Omental fat pad (tissue), 4 donors: ENCODE data around the gene HSDL1. TPM values are rescaled to one million over a fixed set of nuclear protein-coding genes. Genes with fewer than 3 reads are reported as not detected.

Experiments
- ATAC-seq: fragments of 150-250 bp; one replicate; pipeline ENCODE4 v1.9.1; 2016; ENCODE audit warnings: mild to moderate bottlenecking, moderate library complexity; ENCODE audit not compliant: low FRiP score
- DNase-seq: peaks from one replicate; pipeline ENCODE4 v3.0.0-alpha.2; 2019; ENCODE audit warnings: low spot score
- total RNA-seq, 4 donors: library from RNA; depleted of rRNA; stranded (reverse); fragments of >200 nt; gene quantifications; one replicate each; pipeline ENCODE4 v1.1.0, GENCODE V29; 2016
- TF ChIP-seq, protein P1 (sequence below), 3 donors: fragments of 450-650 bp; IDR thresholded peaks; one replicate each; pipeline ENCODE4 v1.5.1; 2016 to 2017; ENCODE audit warnings: antibody characterized with exemption in 3 of 3, mild to moderate bottlenecking in 3 of 3, moderate library complexity in 2 of 3

The HSDL1 gene
- total RNA-seq, 4 donors from 2014 or later = 8.8 to 21.4 (median 15.8) TPM

DNA sequence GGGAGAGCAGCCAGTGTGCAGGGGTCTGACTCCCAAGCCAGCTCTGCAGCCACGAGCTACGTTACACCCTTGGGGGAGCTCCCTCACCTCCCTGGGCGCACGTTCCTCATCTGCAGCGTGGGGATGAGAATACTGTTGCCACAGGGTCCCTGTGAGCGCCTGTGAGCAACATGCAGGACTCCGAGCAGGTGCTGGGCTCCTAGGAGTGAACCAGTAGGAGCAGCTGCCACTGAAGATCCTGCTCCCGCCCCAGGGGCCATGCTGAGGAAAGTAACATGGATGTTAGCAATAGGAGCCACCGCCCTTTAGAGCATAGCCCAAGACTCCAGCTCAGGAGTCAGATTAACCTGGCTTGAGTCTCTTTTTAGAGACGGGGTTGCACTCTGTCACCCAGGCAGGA is 16.1 kb upstream of the HSDL1 start:
- ATAC-seq = no peak
- no peak for DNase-seq
- TF ChIP-seq, protein P1, sequence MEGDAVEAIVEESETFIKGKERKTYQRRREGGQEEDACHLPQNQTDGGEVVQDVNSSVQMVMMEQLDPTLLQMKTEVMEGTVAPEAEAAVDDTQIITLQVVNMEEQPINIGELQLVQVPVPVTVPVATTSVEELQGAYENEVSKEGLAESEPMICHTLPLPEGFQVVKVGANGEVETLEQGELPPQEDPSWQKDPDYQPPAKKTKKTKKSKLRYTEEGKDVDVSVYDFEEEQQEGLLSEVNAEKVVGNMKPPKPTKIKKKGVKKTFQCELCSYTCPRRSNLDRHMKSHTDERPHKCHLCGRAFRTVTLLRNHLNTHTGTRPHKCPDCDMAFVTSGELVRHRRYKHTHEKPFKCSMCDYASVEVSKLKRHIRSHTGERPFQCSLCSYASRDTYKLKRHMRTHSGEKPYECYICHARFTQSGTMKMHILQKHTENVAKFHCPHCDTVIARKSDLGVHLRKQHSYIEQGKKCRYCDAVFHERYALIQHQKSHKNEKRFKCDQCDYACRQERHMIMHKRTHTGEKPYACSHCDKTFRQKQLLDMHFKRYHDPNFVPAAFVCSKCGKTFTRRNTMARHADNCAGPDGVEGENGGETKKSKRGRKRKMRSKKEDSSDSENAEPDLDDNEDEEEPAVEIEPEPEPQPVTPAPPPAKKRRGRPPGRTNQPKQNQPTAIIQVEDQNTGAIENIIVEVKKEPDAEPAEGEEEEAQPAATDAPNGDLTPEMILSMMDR (IDR thresholded peaks at IDR 0.05) = no peak

DNA sequence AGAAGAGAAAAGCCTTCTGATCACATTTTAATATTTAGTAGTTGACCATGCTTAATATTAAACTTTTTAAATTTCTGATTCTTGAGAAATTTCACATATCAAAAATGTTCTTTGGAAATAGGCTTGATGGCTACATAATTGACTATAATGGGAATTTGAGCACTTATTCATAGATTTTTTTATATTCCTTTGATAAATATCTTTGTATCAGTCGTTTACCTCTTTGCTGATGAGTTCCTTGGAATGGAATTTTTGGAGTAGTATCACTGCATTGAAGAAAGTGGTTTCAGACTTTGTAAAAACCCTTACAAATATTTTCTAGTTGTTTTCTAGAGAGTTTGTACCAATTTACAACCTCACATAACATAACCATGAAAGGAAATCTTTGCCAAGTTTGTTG is 14.8 kb upstream of the HSDL1 start:
- DNase-seq (no peak), ATAC-seq (no peak)
- TF ChIP-seq, protein P1 (IDR thresholded peaks at IDR 0.05) = no peak

DNA sequence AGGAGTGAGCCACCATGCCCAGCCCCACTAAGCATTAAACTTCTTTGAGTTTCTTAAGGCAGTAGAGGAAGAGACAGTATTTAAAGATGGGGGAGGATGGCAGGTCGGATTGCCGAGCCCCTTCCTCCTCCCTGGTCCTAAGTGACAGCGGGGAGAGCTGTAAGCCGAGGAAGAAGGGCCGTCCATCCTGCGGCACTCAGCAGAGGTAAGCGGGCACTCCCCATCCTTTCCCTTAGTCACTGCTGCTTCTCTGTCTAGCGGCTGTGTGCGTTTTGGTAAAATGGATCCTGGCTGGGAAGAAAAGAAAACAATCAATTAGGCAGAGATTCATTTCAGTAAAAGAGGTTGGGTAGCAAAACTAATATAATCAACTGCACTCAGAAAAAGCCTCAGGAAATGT is 14.0 kb upstream of the HSDL1 start:
- ATAC-seq (no peak), DNase-seq (no peak)
- TF ChIP-seq, protein P1 (IDR thresholded peaks at IDR 0.05) = no peak

DNA sequence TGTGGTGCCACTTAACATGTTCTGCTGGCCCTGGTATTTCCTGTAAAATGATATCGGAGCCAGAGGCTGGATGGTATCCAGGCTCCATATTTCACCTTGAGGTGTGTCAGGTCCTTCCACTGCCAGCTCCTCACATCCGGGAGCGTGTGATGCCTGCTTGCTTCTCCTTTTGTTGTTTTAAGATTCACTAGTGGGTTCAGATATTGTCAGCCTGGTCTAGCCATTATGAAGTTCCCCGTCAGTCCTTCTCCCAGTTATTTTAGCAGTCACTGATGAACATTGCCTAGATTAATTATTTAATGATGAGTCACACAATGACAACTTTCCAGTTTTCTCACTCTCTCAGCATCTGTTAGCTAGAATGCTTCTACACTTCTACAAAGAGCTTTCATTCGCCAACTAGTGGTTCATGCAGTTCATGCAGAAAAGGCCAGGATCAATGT is 11.4 kb upstream of the HSDL1 start:
- no peak for DNase-seq
- no peak for ATAC-seq
- TF ChIP-seq, protein P1 (IDR thresholded peaks at IDR 0.05) = no peak

DNA sequence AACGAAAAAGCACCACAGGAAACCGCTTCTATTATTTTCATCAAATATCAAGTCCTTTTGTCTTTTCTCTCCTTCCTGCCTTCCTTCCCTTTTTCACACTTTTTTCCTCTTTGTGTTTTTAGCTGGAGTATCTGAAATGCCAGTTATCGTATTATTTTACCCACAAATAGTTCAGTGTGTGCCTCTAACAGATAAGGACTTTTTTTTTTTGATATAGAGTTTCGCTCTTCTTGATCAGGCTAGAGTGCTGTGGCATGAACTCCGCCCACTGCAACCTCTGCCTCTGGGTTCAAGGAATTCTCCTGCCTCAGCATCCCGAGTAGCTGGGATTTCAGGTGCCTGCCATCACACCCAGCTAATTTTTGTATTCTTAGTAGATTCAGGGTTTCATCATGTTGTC is 10.8 kb upstream of the HSDL1 start:
- ATAC-seq (no peak), DNase-seq (no peak)
- TF ChIP-seq, protein P1 (IDR thresholded peaks at IDR 0.05) = no peak

DNA sequence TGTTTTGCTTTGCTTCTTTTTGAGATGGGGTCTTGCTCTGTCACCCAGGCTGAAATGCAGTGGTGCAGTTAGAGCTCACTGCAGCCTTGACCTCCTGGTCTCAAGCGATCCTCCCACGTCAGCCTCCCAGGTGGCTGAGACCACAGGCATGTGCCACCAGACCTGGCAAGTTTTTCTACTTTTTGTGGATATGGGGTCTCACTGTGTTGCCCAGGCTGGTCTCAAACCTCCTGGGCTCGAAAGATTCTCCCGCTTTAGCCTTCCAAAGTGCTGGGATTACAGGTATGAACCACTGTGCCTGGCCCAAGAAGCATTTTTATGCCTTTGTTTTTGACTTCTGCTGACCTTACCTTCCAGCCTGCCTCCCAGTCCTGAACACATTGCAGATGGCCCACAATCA is 10.2 kb upstream of the HSDL1 start:
- TF ChIP-seq, protein P1 (IDR thresholded peaks at IDR 0.05) = no peak
- no peak for ATAC-seq
- no peak for DNase-seq

DNA sequence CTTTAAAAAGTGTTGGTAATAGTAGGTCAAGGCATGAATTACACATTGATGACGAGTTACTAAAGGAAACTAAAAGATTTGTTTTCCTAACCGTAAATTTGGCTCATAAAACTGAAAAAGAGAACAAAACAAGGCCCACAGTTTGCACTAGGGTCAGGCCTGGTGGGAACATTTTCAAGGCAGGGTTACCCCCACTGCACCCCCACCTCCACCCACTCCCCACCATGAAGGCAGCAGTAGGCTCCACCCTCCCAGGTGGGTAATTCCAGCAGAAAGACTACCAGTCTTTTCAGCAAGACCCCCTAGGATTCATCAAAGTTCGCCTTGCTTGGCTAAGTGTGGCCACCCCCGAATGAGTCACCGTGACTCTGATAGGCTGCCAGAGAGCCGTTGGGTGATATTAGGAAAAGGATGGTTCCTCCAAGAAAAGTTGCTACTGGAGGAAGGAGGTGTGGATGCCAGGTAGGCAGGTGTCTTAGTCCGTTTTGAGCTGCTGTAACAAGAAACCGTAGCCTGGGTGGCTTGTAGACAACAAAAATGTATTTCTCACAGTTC is 8.8 kb upstream of the HSDL1 start:
- no peak for ATAC-seq
- no peak for DNase-seq
- TF ChIP-seq, protein P1 (IDR thresholded peaks at IDR 0.05) = no peak
